Measurements from ENCODE around the gene SATB1.
"Not testable (repeated sequence)": the region's sequence is repeated elsewhere in the genome, so short reads cannot be mapped to it uniquely, and the experiment has no call there.

Gene SATB1

GRCh38 chr3:18424729-18425640 is at the start of gene SATB1:
TSS of gene SATB1 (minus strand) at chr3:18425339. CDS start at chr3:18420967, 4,372 bp downstream.
- H3K4me3 ChIP-seq: peak within 1 kb of the TSS; percentile 47 to 89 (median 66)
- peak within 1 kb of the TSS; percentile 59 to 92 (median 85) for H3K27ac ChIP-seq

- H3K27ac ChIP-seq: no peak overlapping the region
Measured at GRCh38 chr3:18474202-18474601, 49.1 kb upstream of the SATB1 start.

GRCh38 chr3:18469775-18470174 is 44.6 kb upstream of the SATB1 start:
- Histone ChIP-seq H3K4me3 (no peak overlapping the region), H3K27ac (no peak overlapping the region)

More at GRCh38 chr3:18474202-18474601, 49.1 kb upstream of the SATB1 start:
- no peak overlapping the region for H3K4me3 ChIP-seq

- H3K4me3 ChIP-seq: no peak overlapping the region
- H3K27ac ChIP-seq: no peak overlapping the region
Measured at GRCh38 chr3:18466136-18466535, 41.0 kb upstream of the SATB1 start.

GRCh38 chr3:18454766-18455165 is 29.6 kb upstream of the SATB1 start:
- no peak overlapping the region for H3K4me3 ChIP-seq
- no peak overlapping the region for H3K27ac ChIP-seq

GRCh38 chr3:18449618-18450017 is 24.5 kb upstream of the SATB1 start:
- not testable (repeated sequence) for H3K27ac ChIP-seq, H3K4me3 ChIP-seq

- H3K4me3 ChIP-seq: no peak overlapping the region
Measured at GRCh38 chr3:18447720-18448119, 22.6 kb upstream of the SATB1 start.

GRCh38 chr3:18446149-18446825 is 21.1 kb upstream of the SATB1 start:
- Histone ChIP-seq H3K4me3 (peak overlapping the region in 3 of 7 experiments; percentile 41 to 53 (median 45)), H3K27ac (peak overlapping the region in 3 of 21 experiments; percentile 17 to 69 (median 56))

More at GRCh38 chr3:18447720-18448119, 22.6 kb upstream of the SATB1 start:
- no peak overlapping the region for H3K27ac ChIP-seq

- Histone ChIP-seq H3K27ac (peak overlapping the region in 5 of 21 experiments; percentile 17 to 69 (median 56)), H3K4me3 (peak overlapping the region; percentile 30 to 61 (median 41))
Measured at GRCh38 chr3:18445401-18446148, 20.4 kb upstream of the SATB1 start.

- Histone ChIP-seq H3K27ac (peak overlapping the region in 14 of 21 experiments; percentile 11 to 78 (median 57)), H3K4me3 (peak overlapping the region; percentile 30 to 61 (median 44))
Measured at GRCh38 chr3:18444595-18445400, 19.7 kb upstream of the SATB1 start.

- peak overlapping the region in 14 of 21 experiments; percentile 11 to 78 (median 57) for H3K27ac ChIP-seq
- H3K4me3 ChIP-seq: peak overlapping the region; percentile 30 to 61 (median 44)
Measured at GRCh38 chr3:18443665-18444594, 18.8 kb upstream of the SATB1 start.

GRCh38 chr3:18442756-18443664 is 17.9 kb upstream of the SATB1 start:
- Histone ChIP-seq H3K4me3 (peak overlapping the region; percentile 30 to 61 (median 44)), H3K27ac (peak overlapping the region in 3 of 21 experiments; percentile 58 to 74 (median 69))

GRCh38 chr3:18441551-18441950 is 16.4 kb upstream of the SATB1 start:
- H3K27ac ChIP-seq: no peak overlapping the region
- no peak overlapping the region for H3K4me3 ChIP-seq

- Histone ChIP-seq H3K4me3 (no peak overlapping the region), H3K27ac (peak overlapping the region in 1 of 21 experiments; percentile 37)
Measured at GRCh38 chr3:18440066-18440722, 15.1 kb upstream of the SATB1 start.

GRCh38 chr3:18439281-18439680 is 14.1 kb upstream of the SATB1 start:
- Histone ChIP-seq H3K27ac (no peak overlapping the region), H3K4me3 (no peak overlapping the region)

GRCh38 chr3:18438586-18438985 is 13.4 kb upstream of the SATB1 start:
- Histone ChIP-seq H3K4me3 (no peak overlapping the region), H3K27ac (peak overlapping the region in 1 of 21 experiments; percentile 27)

Measured in skin epidermis (tissue), 12 donors.